Urinary bladder (tissue), 4 donors: ENCODE results near the gene TMEM82. TPM values are rescaled to one million over a fixed set of nuclear protein-coding genes. Genes with fewer than 3 reads are reported as not detected.

Experiments
- DNase-seq: peaks from one replicate; pipeline ENCODE4 v3.0.0-alpha.2; 2015; ENCODE audit errors: extremely low spot score
- H3K27ac ChIP-seq: one replicate; pipeline ENCODE4 v1.5.1; 2013; ENCODE audit warnings: low read depth, mild to moderate bottlenecking, moderate library complexity
- H3K36me3 ChIP-seq: one replicate; pipeline ENCODE4 v1.6.1; 2013; ENCODE audit warnings: mild to moderate bottlenecking, moderate library complexity; ENCODE audit not compliant: insufficient read depth
- H3K4me1 ChIP-seq: one replicate; pipeline ENCODE4 v1.6.1; 2013; ENCODE audit warnings: mild to moderate bottlenecking, moderate library complexity; ENCODE audit not compliant: insufficient read depth
- H3K4me3 ChIP-seq: one replicate; pipeline ENCODE4 v1.5.1; 2013; ENCODE audit warnings: low read depth, low read length
- WGBS: extraction: QIAGEN DNeasy Blood & Tissue Kit; methylation state at CpG from one replicate; pipeline ENCODE4 v1.1.7; 2013; 5-methylcytosine and 5-hydroxymethylcytosine counted together
- polyA plus RNA-seq: library from polyadenylated mRNA; stranded (reverse); fragments of 200-250 nt; gene quantifications from one replicate; pipeline ENCODE4 v1.2.3, GENCODE V29; 2013
- total RNA-seq: library from RNA; depleted of rRNA; stranded (reverse); fragments of >200 nt; gene quantifications from one replicate; pipeline ENCODE4 v1.2.3, GENCODE V29; 2014
- donor health status: healthy with polysubstance abuse.
- donor health status: healthy.

TMEM82 gene
- total and polyA plus RNA-seq, 2 donors = not detected

- Histone ChIP-seq H3K4me3 (no peak overlapping the region), H3K36me3 (peaks cover 3% of the 10 kb centered on the region), H3K27ac (no peak overlapping the region), H3K4me1 (no peaks in the 10 kb centered on the region)
- DNase-seq = no peak
- 87% methylated on average over 7 of the region's 7 CpGs for WGBS
These were observed 35.8 kb downstream of the TMEM82 start for GRCh38 chr1:15777909-15778707.

GRCh38 chr1:15785683-15786082 lies 43.4 kb downstream of the TMEM82 start:
- 89% methylated on average over 8 of the region's 8 CpGs for WGBS
- no peak overlapping the region for H3K4me3 ChIP-seq
- DNase-seq = no peak
- H3K27ac ChIP-seq = no peak overlapping the region
- H3K36me3 ChIP-seq = peaks cover 2% of the 10 kb centered on the region
- no peaks in the 10 kb centered on the region for H3K4me1 ChIP-seq

GRCh38 chr1:15786581-15786980 lies 44.3 kb downstream of the TMEM82 start:
- no peaks in the 10 kb centered on the region for H3K4me1 ChIP-seq
- WGBS = 60% methylated on average over 10 of the region's 10 CpGs
- H3K4me3 ChIP-seq = no peak overlapping the region
- peaks cover 2% of the 10 kb centered on the region for H3K36me3 ChIP-seq
- H3K27ac ChIP-seq = no peak overlapping the region
- DNase-seq = no peak

GRCh38 chr1:15788624-15789301 lies 46.5 kb downstream of the TMEM82 start:
- H3K36me3 ChIP-seq = peaks cover 2% of the 10 kb centered on the region
- no peak overlapping the region for H3K27ac ChIP-seq
- H3K4me3 ChIP-seq = no peak overlapping the region
- DNase-seq = no peak
- 77% methylated on average over 13 of the region's 13 CpGs for WGBS
- H3K4me1 ChIP-seq = no peaks in the 10 kb centered on the region

GRCh38 chr1:15796086-15796462 lies 53.8 kb downstream of the TMEM82 start:
- no peak for DNase-seq
- no peak overlapping the region for H3K4me3 ChIP-seq
- no peaks in the 10 kb centered on the region for H3K4me1 ChIP-seq
- H3K36me3 ChIP-seq = no peaks in the 10 kb centered on the region
- H3K27ac ChIP-seq = peak overlapping the region; percentile 33
- WGBS = 97% methylated on average over 2 of the region's 2 CpGs

Other genes starting within 250 kb of the TMEM82 start
- gene CASP9, start 218.3 kb upstream of the TMEM82 start, total RNA-seq = 9.3 TPM
- 15.4 TPM for gene CASP9, start 218.3 kb upstream of the TMEM82 start, polyA plus RNA-seq
- gene DNAJC16, start 215.7 kb upstream of the TMEM82 start, total RNA-seq = 18.7 TPM
- gene DNAJC16, start 215.7 kb upstream of the TMEM82 start, polyA plus RNA-seq = 5.6 TPM
- gene AGMAT, start 157.4 kb upstream of the TMEM82 start, total RNA-seq = 0.48 TPM
- gene AGMAT, start 157.4 kb upstream of the TMEM82 start, polyA plus RNA-seq = 0.27 TPM
- 48.8 TPM for gene DDI2, start 125.0 kb upstream of the TMEM82 start, total RNA-seq
- 7.2 TPM for gene DDI2, start 125.0 kb upstream of the TMEM82 start, polyA plus RNA-seq
- 23.5 TPM for gene PLEKHM2, start 58.2 kb upstream of the TMEM82 start, total RNA-seq
- gene PLEKHM2, start 58.2 kb upstream of the TMEM82 start, polyA plus RNA-seq = 53.5 TPM
- 0.90 TPM for gene SLC25A34, start 6.2 kb upstream of the TMEM82 start, total RNA-seq
- 1.3 TPM for gene SLC25A34, start 6.2 kb upstream of the TMEM82 start, polyA plus RNA-seq
- gene FBLIM1, start 16.3 kb downstream of the TMEM82 start, total RNA-seq = 28.8 TPM
- 107 TPM for gene FBLIM1, start 16.3 kb downstream of the TMEM82 start, polyA plus RNA-seq
- 2.9 TPM for gene UQCRHL, start 65.2 kb downstream of the TMEM82 start, total RNA-seq
- 3.5 TPM for gene UQCRHL, start 65.2 kb downstream of the TMEM82 start, polyA plus RNA-seq
- 47.6 TPM for gene SPEN, start 105.2 kb downstream of the TMEM82 start, total RNA-seq
- gene SPEN, start 105.2 kb downstream of the TMEM82 start, polyA plus RNA-seq = 31.8 TPM
- 17.1 TPM for gene ZBTB17, start 233.6 kb downstream of the TMEM82 start, total RNA-seq
- gene ZBTB17, start 233.6 kb downstream of the TMEM82 start, polyA plus RNA-seq = 30.4 TPM